HEK293 (cell line): ENCODE measurements around the gene GNAZ.

Experiments used
- CTCF ChIA-PET: fragments of 350-600 bp; formaldehyde crosslinking; extraction: SDS; loops from one replicate; lab custom pipeline; 2021; ENCODE audit warnings: antibody characterized with exemption; lab: Yijun Ruan, JAX
- POLR2A ChIA-PET: fragments of 300-600 bp; formaldehyde crosslinking; extraction: SDS; loops from one replicate; lab custom pipeline; 2020; ENCODE audit warnings: antibody characterized with exemption, inconsistent platforms; lab: Yijun Ruan, JAX
- H3K27ac ChIP-seq: fragments of 200-500 bp; sonication (Bioruptor generic); 2 replicates; pipeline ENCODE4 v1.5.1; 2014; ENCODE audit warnings: low read depth, low read length, control low read depth, inconsistent platforms; ENCODE audit errors: extremely low read depth
- H3K36me3 ChIP-seq, 2 experiments: fragments of 200-500 bp in 1 of 2; sonication (Bioruptor generic) in 1 of 2; 1 replicate in 1 of 2; 2 replicates in 1 of 2; pipeline ENCODE4 v1.5.1; 2014 to 2017; ENCODE audit warnings: inconsistent platforms in 2 of 2, low read length in 2 of 2; ENCODE audit not compliant: control insufficient read depth in 2 of 2, insufficient read depth in 1 of 2
- H3K4me1 ChIP-seq: fragments of 200-500 bp; sonication (Bioruptor generic); 2 replicates; pipeline ENCODE4 v1.5.1; 2014; ENCODE audit warnings: mild to moderate bottlenecking, low read length, inconsistent platforms; ENCODE audit not compliant: control insufficient read depth, insufficient read depth
- H3K4me3 ChIP-seq: 2 replicates; pipeline ENCODE4 v1.5.1; 2011; ENCODE audit warnings: low read depth, mild to moderate bottlenecking, control low read depth, low read length, moderate library complexity
- H3K9me3 ChIP-seq: fragments of 200-500 bp; sonication (Bioruptor generic); 2 replicates; pipeline ENCODE4 v1.5.1; 2014; ENCODE audit warnings: low read depth, low read length, inconsistent platforms; ENCODE audit not compliant: control insufficient read depth, insufficient read depth
- BCL6B ChIP-seq: fragments of 450-650 bp; formaldehyde crosslinking; IDR thresholded peaks from 2 replicates; pipeline ENCODE4 v1.5.1; 2017; ENCODE audit warnings: missing biosample characterization, missing genetic modification characterization
- ELK4 ChIP-seq: IDR thresholded peaks from 2 replicates; pipeline ENCODE4 v1.6.1; 2011; ENCODE audit warnings: mild to moderate bottlenecking, low read depth, low read length, borderline replicate concordance
- FEZF1 ChIP-seq: fragments of 450-650 bp; formaldehyde crosslinking; IDR thresholded peaks from 2 replicates; pipeline ENCODE4 v1.5.1; 2016; ENCODE audit warnings: missing biosample characterization, missing genetic modification characterization
- GLIS1 ChIP-seq: fragments of 450-650 bp; formaldehyde crosslinking; IDR thresholded peaks from 2 replicates; pipeline ENCODE4 v1.5.1; 2016; ENCODE audit warnings: missing biosample characterization, missing genetic modification characterization
- KLF7 ChIP-seq: fragments of 450-650 bp; formaldehyde crosslinking; IDR thresholded peaks from 2 replicates; pipeline ENCODE4 v1.5.1; 2016; ENCODE audit warnings: missing biosample characterization, missing genetic modification characterization, borderline replicate concordance
- KLF8 ChIP-seq: fragments of 450-650 bp; formaldehyde crosslinking; IDR thresholded peaks from 2 replicates; pipeline ENCODE4 v1.5.1; 2016; ENCODE audit warnings: missing biosample characterization, missing genetic modification characterization
- KLF9 ChIP-seq: fragments of 450-650 bp; formaldehyde crosslinking; IDR thresholded peaks from 2 replicates; pipeline ENCODE4 v1.5.1; 2016; ENCODE audit warnings: missing biosample characterization, missing genetic modification characterization, low read depth
- OVOL3 ChIP-seq: fragments of 450-650 bp; formaldehyde crosslinking; IDR thresholded peaks from 2 replicates; pipeline ENCODE4 v1.5.1; 2016; ENCODE audit warnings: missing biosample characterization, missing genetic modification characterization
- PRDM2 ChIP-seq: fragments of 450-650 bp; formaldehyde crosslinking; IDR thresholded peaks from 2 replicates; pipeline ENCODE4 v1.5.1; 2016; ENCODE audit warnings: missing biosample characterization, missing genetic modification characterization, borderline replicate concordance
- SETDB1 ChIP-seq: IDR thresholded peaks from one replicate; pipeline ENCODE4 v1.6.1; 2017; ENCODE audit warnings: mild to moderate bottlenecking, low read length, moderate library complexity, mixed read lengths; ENCODE audit not compliant: insufficient read length
- SP2 ChIP-seq: fragments of 450-650 bp; formaldehyde crosslinking; IDR thresholded peaks from 2 replicates; pipeline ENCODE4 v1.5.1; 2016; ENCODE audit warnings: missing biosample characterization, missing genetic modification characterization
- ZBTB20 ChIP-seq: fragments of 450-650 bp; formaldehyde crosslinking; IDR thresholded peaks from 2 replicates; pipeline ENCODE4 v1.5.1; 2016; ENCODE audit warnings: missing biosample characterization, missing genetic modification characterization
- ZFP41 ChIP-seq: fragments of 450-650 bp; formaldehyde crosslinking; IDR thresholded peaks from 2 replicates; pipeline ENCODE4 v1.5.1; 2016; ENCODE audit warnings: missing biosample characterization, missing genetic modification characterization, borderline replicate concordance
- ZNF214 ChIP-seq: fragments of 450-650 bp; formaldehyde crosslinking; IDR thresholded peaks from 2 replicates; pipeline ENCODE4 v1.5.1; 2017; ENCODE audit warnings: missing biosample characterization, mild to moderate bottlenecking, missing genetic modification characterization, borderline replicate concordance
- ZNF362 ChIP-seq: fragments of 450-650 bp; formaldehyde crosslinking; IDR thresholded peaks from 2 replicates; pipeline ENCODE4 v1.5.1; 2016; ENCODE audit warnings: missing biosample characterization, missing genetic modification characterization
- ZNF366 ChIP-seq: fragments of 450-650 bp; formaldehyde crosslinking; conservative IDR thresholded peaks from 2 replicates; pipeline ENCODE4 v1.5.1; 2016; ENCODE audit warnings: missing biosample characterization, missing genetic modification characterization
- ZNF433 ChIP-seq: fragments of 450-650 bp; formaldehyde crosslinking; IDR thresholded peaks from 2 replicates; pipeline ENCODE4 v1.5.1; 2016; ENCODE audit warnings: missing biosample characterization, missing genetic modification characterization, low read depth
- ZNF48 ChIP-seq: fragments of 450-650 bp; formaldehyde crosslinking; IDR thresholded peaks from 2 replicates; pipeline ENCODE4 v1.5.1; 2016; ENCODE audit warnings: missing biosample characterization, missing genetic modification characterization
- ZNF530 ChIP-seq: fragments of 450-650 bp; formaldehyde crosslinking; IDR thresholded peaks from 2 replicates; pipeline ENCODE4 v1.5.1; 2016; ENCODE audit warnings: low read depth, missing biosample characterization, missing genetic modification characterization
- ZNF626 ChIP-seq: fragments of 450-650 bp; sonication (Bioruptor Pico); formaldehyde crosslinking; IDR thresholded peaks from 2 replicates; pipeline ENCODE4 v1.5.1; 2018; ENCODE audit warnings: missing biosample characterization, missing genetic modification characterization, inconsistent platforms
- ZNF639 ChIP-seq: fragments of 450-650 bp; formaldehyde crosslinking; IDR thresholded peaks from 2 replicates; pipeline ENCODE4 v1.5.1; 2016; ENCODE audit warnings: missing biosample characterization, missing genetic modification characterization
- ZNF747 ChIP-seq: fragments of 450-650 bp; formaldehyde crosslinking; IDR thresholded peaks from 2 replicates; pipeline ENCODE4 v1.5.1; 2016; ENCODE audit warnings: missing biosample characterization, missing genetic modification characterization
- ZNF776 ChIP-seq: fragments of 450-650 bp; formaldehyde crosslinking; IDR thresholded peaks from 2 replicates; pipeline ENCODE4 v1.5.0; 2017; ENCODE audit warnings: missing biosample characterization, missing genetic modification characterization, borderline replicate concordance
- ZNF777 ChIP-seq: fragments of 450-650 bp; formaldehyde crosslinking; IDR thresholded peaks from 2 replicates; pipeline ENCODE4 v1.5.1; 2017; ENCODE audit warnings: missing biosample characterization, missing genetic modification characterization, borderline replicate concordance
- ZSCAN18 ChIP-seq: fragments of 450-650 bp; formaldehyde crosslinking; IDR thresholded peaks from 2 replicates; pipeline ENCODE4 v1.5.1; 2016; ENCODE audit warnings: missing biosample characterization, missing genetic modification characterization

GNAZ gene

GRCh38 chr22:23038902-23039301 is 31.4 kb upstream of the GNAZ start:
- no peak overlapping the region for H3K4me3 ChIP-seq
- no peak for TF ChIP-seq KLF9 (tag by site-specific recombination)
- no peak for TF ChIP-seq SP2
- TF ChIP-seq ZNF362 = no peak
- no peak for TF ChIP-seq BCL6B (tag by site-specific recombination)
- TF ChIP-seq SETDB1 = no peak
- no peak for TF ChIP-seq ZNF747 (tag by site-specific recombination)
- no peak for TF ChIP-seq ZSCAN18
- no peak for TF ChIP-seq ZBTB20
- TF ChIP-seq GLIS1 (tag by site-specific recombination) = no peak
- TF ChIP-seq ZFP41 (tag by site-specific recombination) = no peak
- no peak for TF ChIP-seq FEZF1 (tag by site-specific recombination)
- no peak for TF ChIP-seq ZNF214 (tag by site-specific recombination)
- TF ChIP-seq ZNF530 (tag by site-specific recombination) = no peak
- TF ChIP-seq ZNF48 = no peak
- no peak for TF ChIP-seq ZNF776
- TF ChIP-seq, all 188 proteins: peak for 0
- Histone ChIP-seq H3K9me3 (no peaks in the 10 kb centered on the region), H3K27ac (no peak overlapping the region), H3K36me3 (no peaks in the 10 kb centered on the region), H3K4me1 (no peaks in the 10 kb centered on the region)
- ChIA-PET CTCF (interaction anchor here (0.5 to 0.6 kb wide), 2 partner anchors 71 to 772 kb away, joined by 3 read pairs; no protein-coding TSS in a partner anchor), POLR2A (no interaction called here)

GRCh38 chr22:23042179-23042578 is 28.1 kb upstream of the GNAZ start:
- no peak overlapping the region for H3K4me3 ChIP-seq
- CTCF ChIA-PET = interaction anchor here (0.6 to 0.7 kb wide), 2 partner anchors 28 to 37 kb away, joined by 3 to 7 read pairs; no protein-coding TSS in a partner anchor
- H3K9me3 ChIP-seq = no peaks in the 10 kb centered on the region
- POLR2A ChIA-PET = interaction anchor here (0.6 kb wide), 1 partner anchor 1118 kb away, joined by 3 read pairs; no protein-coding TSS in a partner anchor
- no peaks in the 10 kb centered on the region for H3K36me3 ChIP-seq
- no peak overlapping the region for H3K27ac ChIP-seq
- H3K4me1 ChIP-seq = no peaks in the 10 kb centered on the region
- no peak for TF ChIP-seq ZNF626
- no peak for TF ChIP-seq ZNF433 (tag by site-specific recombination)
- no peak for TF ChIP-seq ZNF777 (tag by site-specific recombination)
- TF ChIP-seq ZNF366 (tag by site-specific recombination) = no peak
- no peak for TF ChIP-seq ZNF639 (tag by site-specific recombination)
- no peak for TF ChIP-seq KLF8 (tag by site-specific recombination)
- TF ChIP-seq KLF7 (tag by site-specific recombination) = no peak
- TF ChIP-seq PRDM2 (tag by site-specific recombination) = no peak
- TF ChIP-seq OVOL3 (tag by site-specific recombination) = no peak
- TF ChIP-seq ELK4 = no peak
